ENCODE measurements around the gene PVALB.

GRCh38 chr22:36807627-36808026 is 9.2 kb downstream of the PVALB start:
- no peak for TF ChIP-seq POLR2AphosphoS5 (IDR thresholded peaks at IDR 0.05; ENCODE audit: low read depth)
- no peak for TF ChIP-seq CTCF (IDR thresholded peaks at IDR 0.05; ENCODE audit: insufficient read depth, low read length)
- TF ChIP-seq, protein P1, sequence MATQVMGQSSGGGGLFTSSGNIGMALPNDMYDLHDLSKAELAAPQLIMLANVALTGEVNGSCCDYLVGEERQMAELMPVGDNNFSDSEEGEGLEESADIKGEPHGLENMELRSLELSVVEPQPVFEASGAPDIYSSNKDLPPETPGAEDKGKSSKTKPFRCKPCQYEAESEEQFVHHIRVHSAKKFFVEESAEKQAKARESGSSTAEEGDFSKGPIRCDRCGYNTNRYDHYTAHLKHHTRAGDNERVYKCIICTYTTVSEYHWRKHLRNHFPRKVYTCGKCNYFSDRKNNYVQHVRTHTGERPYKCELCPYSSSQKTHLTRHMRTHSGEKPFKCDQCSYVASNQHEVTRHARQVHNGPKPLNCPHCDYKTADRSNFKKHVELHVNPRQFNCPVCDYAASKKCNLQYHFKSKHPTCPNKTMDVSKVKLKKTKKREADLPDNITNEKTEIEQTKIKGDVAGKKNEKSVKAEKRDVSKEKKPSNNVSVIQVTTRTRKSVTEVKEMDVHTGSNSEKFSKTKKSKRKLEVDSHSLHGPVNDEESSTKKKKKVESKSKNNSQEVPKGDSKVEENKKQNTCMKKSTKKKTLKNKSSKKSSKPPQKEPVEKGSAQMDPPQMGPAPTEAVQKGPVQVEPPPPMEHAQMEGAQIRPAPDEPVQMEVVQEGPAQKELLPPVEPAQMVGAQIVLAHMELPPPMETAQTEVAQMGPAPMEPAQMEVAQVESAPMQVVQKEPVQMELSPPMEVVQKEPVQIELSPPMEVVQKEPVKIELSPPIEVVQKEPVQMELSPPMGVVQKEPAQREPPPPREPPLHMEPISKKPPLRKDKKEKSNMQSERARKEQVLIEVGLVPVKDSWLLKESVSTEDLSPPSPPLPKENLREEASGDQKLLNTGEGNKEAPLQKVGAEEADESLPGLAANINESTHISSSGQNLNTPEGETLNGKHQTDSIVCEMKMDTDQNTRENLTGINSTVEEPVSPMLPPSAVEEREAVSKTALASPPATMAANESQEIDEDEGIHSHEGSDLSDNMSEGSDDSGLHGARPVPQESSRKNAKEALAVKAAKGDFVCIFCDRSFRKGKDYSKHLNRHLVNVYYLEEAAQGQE (IDR thresholded peaks at IDR 0.05; ENCODE audit: insufficient replicate concordance, low read depth), result no peak
- TF ChIP-seq SPI1 (IDR thresholded peaks at IDR 0.05; ENCODE audit: borderline replicate concordance, low read depth), result no peak
- no peak for TF ChIP-seq GABPA (IDR thresholded peaks at IDR 0.05; ENCODE audit: low read depth)

All from HL-60 (cell line).